H1 (cell line): ENCODE measurements around the gene BAX. TPM values are rescaled to one million over a fixed set of nuclear protein-coding genes. Genes with fewer than 3 reads are reported as not detected.
"Not testable (repeated sequence)": the region's sequence is repeated elsewhere in the genome, so short reads cannot be mapped to it uniquely, and the experiment has no call there.

Experiments used
- CTCF ChIA-PET: fragments of 300-600 bp; sonication (Branson Sonifier 250); formaldehyde crosslinking; loops from one replicate; lab custom pipeline; 2021; ENCODE audit not compliant: partially characterized antibody; lab: Charles Lee
- POLR2A ChIA-PET: fragments of 300-600 bp; sonication (Branson Sonifier 250); formaldehyde crosslinking; loops from one replicate; lab custom pipeline; 2021; ENCODE audit warnings: inconsistent platforms; ENCODE audit not compliant: partially characterized antibody; lab: Charles Lee
- DNase-seq, 2 experiments: peaks; one replicate each; pipeline versions ENCODE4 v3.0.0 to v3.0.0-alpha.2; 2010 to 2022; ENCODE audit warnings: low spot score in 2 of 2, low read depth in 1 of 2, mixed read lengths in 1 of 2
- FAIRE-seq: peaks from 2 replicates; lab custom pipeline; 2011; peaks lifted over from hg19 to GRCh38; lab: Jason Lieb, UNC
- H2AFZ ChIP-seq: 2 replicates; pipeline ENCODE4 v1.8.1; 2012; ENCODE audit warnings: low read length, inconsistent platforms
- H2AK5ac ChIP-seq: 2 replicates; pipeline ENCODE4 v1.6.1; 2013; ENCODE audit warnings: low read depth, low read length
- H2BK120ac ChIP-seq: replicated peaks from 2 replicates; pipeline ENCODE3; 2013; ENCODE audit warnings: low read depth, low read length, inconsistent platforms
- H2BK12ac ChIP-seq: 2 replicates; pipeline ENCODE4 v1.6.1; 2013; ENCODE audit warnings: low read depth, low read length
- H2BK15ac ChIP-seq: 2 replicates; pipeline ENCODE4 v1.6.1; 2013; ENCODE audit warnings: low read length
- H2BK20ac ChIP-seq: 2 replicates; pipeline ENCODE4 v1.6.1; 2013; ENCODE audit warnings: low read length
- H2BK5ac ChIP-seq: 2 replicates; pipeline ENCODE4 v1.6.1; 2013; ENCODE audit warnings: low read depth, low read length
- H3K14ac ChIP-seq: 2 replicates; pipeline ENCODE4 v1.6.1; 2013; ENCODE audit warnings: inconsistent platforms; ENCODE audit not compliant: insufficient read length
- H3K18ac ChIP-seq: 2 replicates; pipeline ENCODE4 v1.6.1; 2013; ENCODE audit warnings: low read length; ENCODE audit errors: extremely low read depth
- H3K23ac ChIP-seq: 2 replicates; pipeline ENCODE4 v1.6.1; 2013; ENCODE audit warnings: inconsistent platforms; ENCODE audit not compliant: insufficient read length
- H3K23me2 ChIP-seq: 2 replicates; pipeline ENCODE4 v1.6.1; 2013; ENCODE audit warnings: low read depth, low read length
- H3K27ac ChIP-seq: 2 replicates; pipeline ENCODE4 v1.6.1; 2011; ENCODE audit warnings: low read depth, low read length, inconsistent platforms
- H3K27me3 ChIP-seq, 4 experiments: replicated peaks in 1 of 4; 1 replicate in 1 of 4; 2 replicates in 3 of 4; pipeline versions ENCODE4 v1.6.1 to v1.8.1; 2011 to 2013; ENCODE audit warnings: low read length in 3 of 4, mild to moderate bottlenecking in 3 of 4, inconsistent platforms in 2 of 4, mixed read lengths in 2 of 4, moderate library complexity in 1 of 4; ENCODE audit not compliant: control insufficient read depth in 3 of 4, insufficient read depth in 3 of 4; ENCODE audit errors: extremely low read depth in 1 of 4
- H3K36me3 ChIP-seq, 4 experiments: 2 replicates each; pipeline versions ENCODE4 v1.6.1 to v1.8.1; 2011 to 2013; ENCODE audit warnings: mild to moderate bottlenecking in 4 of 4, low read length in 3 of 4, moderate library complexity in 2 of 4, control low read depth in 1 of 4, inconsistent platforms in 1 of 4; ENCODE audit not compliant: insufficient read depth in 4 of 4, control insufficient read depth in 2 of 4
- H3K4ac ChIP-seq: replicated peaks from 2 replicates; pipeline ENCODE3; 2013; ENCODE audit warnings: low read length, low read depth, mixed read lengths, inconsistent platforms; ENCODE audit not compliant: insufficient read length
- H3K4me1 ChIP-seq, 4 experiments: replicated peaks in 1 of 4; 1 replicate in 1 of 4; 2 replicates in 3 of 4; pipeline versions ENCODE4 v1.6.1 to v1.8.1; 2011 to 2013; ENCODE audit warnings: low read length in 3 of 4, inconsistent platforms in 2 of 4, mixed read lengths in 1 of 4; ENCODE audit not compliant: insufficient read depth in 4 of 4, control insufficient read depth in 3 of 4
- H3K4me2 ChIP-seq, 2 experiments: 2 replicates each; pipeline versions ENCODE4 v1.6.1 to v1.8.1; 2011 to 2013; ENCODE audit warnings: low read depth in 2 of 2, low read length in 2 of 2, control low read depth in 1 of 2, inconsistent platforms in 1 of 2, mild to moderate bottlenecking in 1 of 2; ENCODE audit not compliant: insufficient read depth in 1 of 2
- H3K4me3 ChIP-seq, 4 experiments: fragments of 200-600, 300-600 bp in 1 of 4; sonication (generic), shearing (Covaris generic), sonication (Bioruptor Twin) in 1 of 4; 2 replicates each; pipeline versions ENCODE4 v1.5.1 to v1.8.1; 2011 to 2016; ENCODE audit warnings: low read length in 4 of 4, low read depth in 3 of 4, control low read depth in 2 of 4, inconsistent platforms in 2 of 4, mild to moderate bottlenecking in 2 of 4, mixed read lengths in 1 of 4, moderate library complexity in 1 of 4; ENCODE audit not compliant: insufficient read depth in 2 of 4; ENCODE audit errors: extremely low read depth in 1 of 4
- H3K56ac ChIP-seq: replicated peaks from 2 replicates; pipeline ENCODE3; 2013; ENCODE audit warnings: low read depth, mild to moderate bottlenecking, mixed read lengths, low read length, inconsistent platforms; ENCODE audit not compliant: insufficient read length
- H3K79me1 ChIP-seq: 2 replicates; pipeline ENCODE4 v1.6.1; 2013; ENCODE audit warnings: low read depth, low read length, control low read depth
- H3K79me2 ChIP-seq, 2 experiments: 2 replicates each; pipeline versions ENCODE4 v1.6.1 to v1.8.1; 2012 to 2013; ENCODE audit warnings: low read length in 2 of 2, mild to moderate bottlenecking in 2 of 2, inconsistent platforms in 1 of 2; ENCODE audit not compliant: insufficient read depth in 2 of 2, control insufficient read depth in 1 of 2
- H3K9ac ChIP-seq, 4 experiments: replicated peaks in 1 of 4; 1 replicate in 1 of 4; 2 replicates in 3 of 4; pipeline versions ENCODE4 v1.6.1 to v1.8.1; 2011 to 2013; ENCODE audit warnings: low read depth in 3 of 4, low read length in 3 of 4, control low read depth in 2 of 4, mild to moderate bottlenecking in 2 of 4, moderate library complexity in 2 of 4, inconsistent platforms in 1 of 4; ENCODE audit errors: extremely low read depth in 1 of 4
- H3K9me3 ChIP-seq, 2 experiments: 2 replicates each; pipeline versions ENCODE4 v1.6.1 to v1.8.1; 2012 to 2013; ENCODE audit warnings: mild to moderate bottlenecking in 2 of 2, moderate library complexity in 2 of 2, control low read depth in 1 of 2, inconsistent platforms in 1 of 2, low read depth in 1 of 2, low read length in 1 of 2, mixed read lengths in 1 of 2; ENCODE audit not compliant: insufficient read depth in 2 of 2
- H4K20me1 ChIP-seq, 2 experiments: replicated peaks in 1 of 2; 2 replicates each; pipeline versions ENCODE3 to v1.8.1; 2011 to 2013; ENCODE audit warnings: inconsistent platforms in 2 of 2, low read length in 2 of 2, mild to moderate bottlenecking in 1 of 2; ENCODE audit not compliant: insufficient read depth in 2 of 2, control insufficient read depth in 1 of 2
- H4K5ac ChIP-seq: 2 replicates; pipeline ENCODE4 v1.6.1; 2013; ENCODE audit warnings: low read length, low read depth, mixed read lengths, inconsistent platforms; ENCODE audit not compliant: insufficient read length
- H4K8ac ChIP-seq: 2 replicates; pipeline ENCODE4 v1.8.0; 2013; ENCODE audit warnings: mild to moderate bottlenecking, moderate library complexity, low read length, inconsistent platforms; ENCODE audit not compliant: insufficient read depth; ENCODE audit errors: extremely low read depth
- H4K91ac ChIP-seq: replicated peaks from 2 replicates; pipeline ENCODE3; 2013; ENCODE audit warnings: low read length, mixed read lengths, inconsistent platforms; ENCODE audit not compliant: insufficient read length
- WGBS, 2 experiments: shearing (Covaris generic) in 1 of 2; methylation state at CpG; one replicate each; pipeline versions ENCODE4 v1.1.6 to v1.1.7; 2013 to 2015; ENCODE audit warnings: low lambda C conversion rate in 2 of 2, mixed read lengths in 2 of 2, inconsistent platforms in 1 of 2, low coverage in 1 of 2, missing lambda C conversion rate in 1 of 2; ENCODE audit not compliant: insufficient replicate concordance in 2 of 2, insufficient coverage in 1 of 2, insufficient read length in 1 of 2; ENCODE audit errors: extremely low coverage in 1 of 2, missing lambda C conversion rate in 1 of 2; 5-methylcytosine and 5-hydroxymethylcytosine counted together
- polyA plus RNA-seq, 7 experiments: library from polyadenylated mRNA; depleted of rRNA in 3 of 7; stranded (reverse) in 5 of 7; unstranded in 2 of 7; fragments of >200 nt in 5 of 7; fragments of 200-250 nt in 2 of 7; gene quantifications; 1 replicate in 5 of 7; 2 replicates in 1 of 7; 4 replicates in 1 of 7; pipeline versions ENCODE4 v1.2.1 to v1.2.3, GENCODE V29; 2011 to 2013; ENCODE audit warnings: missing spikeins in 2 of 7, mixed read lengths in 2 of 7
- total RNA-seq: library from RNA; stranded (reverse); fragmentation: NEBNext Ultra II Directional; extraction: Animal tissue kit (Norgen Biotek cat#: 25700); gene quantifications from 2 replicates; pipeline ENCODE4 v1.2.1, GENCODE V29; 2021

BAX gene
- total and polyA plus RNA-seq, 2 of the 8 experiments (the other 6 are each of a cell fraction or from before 2014, with no cell fraction given): 257 to 346 TPM

GRCh38 chr19:48909424-48910077, 45.1 kb upstream of the BAX start:
- not testable (repeated sequence) for H3K4ac ChIP-seq, H2BK120ac ChIP-seq, H3K56ac ChIP-seq, H3K4me3 ChIP-seq, H2BK12ac ChIP-seq, H4K91ac ChIP-seq, H3K23ac ChIP-seq, H2BK15ac ChIP-seq, H3K18ac ChIP-seq, H3K9me3 ChIP-seq, DNase-seq, H3K27ac ChIP-seq, H3K9ac ChIP-seq, H2AFZ ChIP-seq, H2AK5ac ChIP-seq, H2BK20ac ChIP-seq, H3K79me2 ChIP-seq, H4K5ac ChIP-seq, FAIRE-seq, H3K27me3 ChIP-seq, H2BK5ac ChIP-seq, H3K79me1 ChIP-seq, H4K8ac ChIP-seq, H3K4me2 ChIP-seq, H3K14ac ChIP-seq, H3K4me1 ChIP-seq, H3K23me2 ChIP-seq, H4K20me1 ChIP-seq
- CTCF ChIA-PET: interaction anchor here (1.2 to 1.3 kb wide), 2 partner anchors 10 to 14 kb away, joined by 3 read pairs; no protein-coding TSS in a partner anchor
- POLR2A ChIA-PET: interaction anchor here (0.6 kb wide), 1 partner anchor 36 kb away, joined by 5 read pairs; no protein-coding TSS in a partner anchor
- H3K36me3 ChIP-seq: peaks cover 18 to 63% (median 39%) of the 10 kb centered on the region in 4 experiments
- WGBS, 2 experiments: 96% methylated on average over 9 of the region's 11 CpGs; no CpG with 5 or more reads in 1 of the 2 experiments
